ENCODE measurements around the gene RFX2.
A peak's percentile ranks its signal among the peaks of the same experiment; 100 is the strongest.
"Not testable (repeated sequence)": the region's sequence is repeated elsewhere in the genome, so short reads cannot be mapped to it uniquely, and the experiment has no call there.

Gene RFX2

GRCh38 chr19:6034512-6034911 is 75.8 kb downstream of the RFX2 start:
- DNase-seq = no peak

- no peak for DNase-seq
These were observed 76.5 kb downstream of the RFX2 start for GRCh38 chr19:6033744-6034264.

- no peak for DNase-seq
These were observed 77.5 kb downstream of the RFX2 start for GRCh38 chr19:6032827-6033226.

GRCh38 chr19:6032381-6032780 is 77.9 kb downstream of the RFX2 start:
- DNase-seq = no peak

DNA sequence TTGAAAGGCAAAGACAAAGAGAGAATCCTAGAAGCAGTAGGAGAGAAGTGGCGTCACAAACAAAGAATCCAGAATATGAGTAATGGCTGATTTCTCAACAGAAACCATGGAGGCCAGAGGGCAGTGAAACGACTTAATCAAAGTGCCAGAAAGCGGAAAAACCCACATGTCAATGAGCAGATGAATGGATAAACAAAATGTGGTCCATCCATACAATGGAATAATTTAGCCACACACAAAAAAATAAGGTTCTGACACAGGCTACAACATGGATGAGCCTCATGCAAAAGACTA is 80.1 kb downstream of the RFX2 start:
- DNase-seq = no peak

GRCh38 chr19:6026390-6027227 is 83.7 kb downstream of the RFX2 start:
- DNase-seq = no peak

DNA sequence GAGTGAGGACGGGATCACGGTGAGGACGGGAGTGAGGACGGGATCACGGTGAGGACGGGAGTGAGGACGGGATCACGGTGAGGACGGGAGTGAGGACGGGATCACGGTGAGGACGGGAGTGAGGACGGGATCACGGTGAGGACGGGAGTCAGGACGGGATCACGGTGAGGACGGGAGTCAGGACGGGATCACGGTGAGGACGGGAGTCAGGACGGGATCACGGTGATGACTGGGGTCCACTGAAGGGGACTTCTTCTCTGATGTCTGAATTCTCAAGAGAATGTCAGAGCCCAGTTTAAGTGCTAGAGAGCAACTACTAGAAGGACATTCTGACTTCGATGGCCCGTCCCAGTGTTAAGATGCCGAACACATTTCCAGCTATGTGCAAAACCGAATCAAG is 85.5 kb downstream of the RFX2 start:
- not testable (repeated sequence) for DNase-seq

DNA sequence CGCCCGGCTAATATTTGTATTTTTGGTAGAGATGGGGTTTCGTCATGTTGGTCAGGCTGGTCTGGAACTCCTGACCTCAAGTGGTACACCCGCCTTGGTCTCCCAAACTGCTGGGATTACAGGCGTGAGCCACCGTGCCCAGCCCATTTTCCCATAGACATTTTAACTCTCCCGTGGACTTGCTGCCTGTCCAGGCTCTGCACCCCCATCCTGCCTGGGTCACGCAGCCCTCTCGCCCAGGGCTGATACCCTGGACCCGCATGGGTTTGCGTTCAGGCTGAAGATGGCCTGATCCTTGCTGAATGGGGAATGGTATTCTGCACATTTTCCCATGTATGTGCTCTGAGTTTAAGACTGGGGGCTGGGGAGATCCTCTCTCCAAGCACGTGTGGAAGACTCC is 86.4 kb downstream of the RFX2 start:
- no peak for DNase-seq

DNA sequence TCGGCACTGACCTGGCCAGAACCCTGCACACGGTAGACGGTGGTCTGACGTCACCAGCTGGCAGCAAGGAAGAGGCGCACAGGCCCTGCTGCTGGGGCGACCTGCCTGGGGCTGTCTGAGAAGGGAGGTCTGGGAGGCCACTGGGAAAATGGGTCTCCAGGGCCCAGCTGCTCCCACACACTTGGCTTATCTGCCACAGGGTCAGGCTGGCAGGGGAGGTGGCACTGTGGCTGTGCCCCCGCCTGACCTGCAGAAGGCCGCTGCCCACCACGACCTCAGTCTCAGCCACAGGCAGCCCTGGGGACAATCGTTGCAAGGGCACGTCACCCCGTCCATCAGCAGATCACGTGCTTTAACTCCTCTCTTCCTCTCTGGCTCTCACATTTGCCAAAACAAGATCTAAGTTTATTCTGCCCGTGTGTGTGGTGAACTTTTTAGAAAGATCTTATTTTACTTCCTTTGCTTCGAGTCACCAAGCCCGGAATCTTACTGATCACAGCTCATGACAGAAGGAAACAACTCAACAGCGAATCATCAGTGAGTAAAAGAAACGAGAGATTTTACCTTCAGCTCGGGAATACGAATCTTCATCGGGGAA is 87.1 kb downstream of the RFX2 start:
- no peak for DNase-seq

DNA sequence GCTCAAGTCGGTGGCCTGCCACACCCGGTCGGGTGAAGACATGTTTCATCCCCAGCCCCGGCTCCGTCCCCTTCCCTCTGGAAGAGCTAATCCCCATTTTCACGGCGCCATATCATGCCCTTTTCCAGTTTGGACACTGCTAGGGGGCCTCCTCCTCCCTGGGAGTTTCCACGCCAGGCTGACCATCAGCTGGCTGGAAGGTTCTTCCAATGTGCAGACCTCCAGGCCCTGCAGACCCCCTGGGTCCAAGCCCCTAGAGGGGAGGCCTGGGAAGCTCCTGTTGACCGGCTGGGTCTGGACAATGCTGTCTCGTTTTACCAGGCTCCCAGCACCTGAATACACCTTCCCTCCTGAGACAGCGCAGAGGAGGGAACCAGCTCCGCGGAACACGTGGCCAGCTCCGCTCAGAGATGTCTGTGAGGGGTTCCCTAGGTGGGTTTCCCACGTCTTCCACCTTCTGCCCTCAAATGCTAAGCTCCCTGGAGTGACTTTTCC is 87.7 kb downstream of the RFX2 start:
- DNase-seq = no peak

- DNase-seq = peak; percentile 70
These were observed 88.3 kb downstream of the RFX2 start for GRCh38 chr19:6021878-6022569.

DNA sequence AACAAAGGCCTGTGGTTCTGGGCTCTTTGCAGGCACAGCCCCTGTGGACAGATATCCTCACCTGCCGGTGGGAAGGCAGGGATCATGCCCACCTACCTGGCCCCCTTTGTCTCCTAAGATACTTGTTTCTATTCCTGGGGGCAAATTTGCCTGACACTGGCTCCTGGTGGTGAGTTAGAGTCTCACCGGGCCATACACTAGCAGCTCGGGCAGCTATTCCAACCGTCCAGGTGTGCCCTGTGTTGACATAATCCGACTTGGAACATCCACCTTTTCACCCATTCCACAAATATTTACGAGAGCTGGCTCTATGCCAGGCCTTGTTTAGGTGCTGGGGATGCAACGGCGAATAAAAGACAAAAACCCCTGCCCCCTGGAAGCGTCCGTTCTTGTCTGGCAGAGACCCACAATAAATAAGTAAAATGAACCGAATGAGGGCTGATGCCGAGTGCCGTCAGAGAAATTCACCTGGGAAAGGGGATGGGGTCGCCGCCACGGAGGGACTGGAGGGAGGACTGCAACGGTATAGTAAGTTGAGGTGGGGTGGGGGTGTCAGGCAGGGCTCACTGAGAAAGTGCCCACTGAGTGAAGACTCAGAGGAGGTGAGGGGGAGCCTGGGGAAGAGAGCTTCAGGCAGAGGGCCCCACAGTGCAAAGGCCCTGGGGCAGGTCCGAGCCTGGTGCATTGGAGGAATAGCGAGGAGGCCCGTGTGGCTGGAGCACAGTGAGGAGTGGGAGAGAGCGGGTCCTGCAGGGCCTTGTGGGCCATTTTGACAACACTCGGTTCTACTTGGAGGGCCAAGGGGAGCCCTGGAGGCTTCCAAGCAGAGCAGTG is 89.1 kb downstream of the RFX2 start:
- DNase-seq = no peak

- no peak for DNase-seq
These were observed 90.0 kb downstream of the RFX2 start for GRCh38 chr19:6020166-6020882.

- DNase-seq = no peak
These were observed 91.5 kb downstream of the RFX2 start for GRCh38 chr19:6018786-6019185.

DNA sequence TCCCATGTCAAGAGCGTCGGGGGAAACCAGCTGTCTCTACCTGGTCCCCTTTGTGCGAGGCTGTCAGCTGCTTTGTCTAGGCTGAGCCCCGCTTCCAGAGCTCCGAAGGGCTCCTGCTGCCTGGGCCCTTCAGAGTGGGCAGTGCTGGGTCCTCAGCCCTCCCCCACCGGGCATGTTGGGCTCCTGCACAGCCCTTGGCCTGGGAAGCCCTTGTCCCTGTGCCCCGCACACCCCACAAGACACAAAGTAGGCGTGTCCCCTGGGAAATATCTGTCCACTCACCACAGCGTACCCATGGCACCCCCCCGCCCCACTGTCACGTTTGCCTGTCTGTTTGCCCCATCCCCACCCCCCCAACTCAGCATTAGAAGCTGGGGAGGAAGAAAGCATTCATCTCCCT is 92.7 kb downstream of the RFX2 start:
- DNase-seq = no peak

GRCh38 chr19:6015841-6016545 is 94.3 kb downstream of the RFX2 start:
- DNase-seq = no peak

DNA sequence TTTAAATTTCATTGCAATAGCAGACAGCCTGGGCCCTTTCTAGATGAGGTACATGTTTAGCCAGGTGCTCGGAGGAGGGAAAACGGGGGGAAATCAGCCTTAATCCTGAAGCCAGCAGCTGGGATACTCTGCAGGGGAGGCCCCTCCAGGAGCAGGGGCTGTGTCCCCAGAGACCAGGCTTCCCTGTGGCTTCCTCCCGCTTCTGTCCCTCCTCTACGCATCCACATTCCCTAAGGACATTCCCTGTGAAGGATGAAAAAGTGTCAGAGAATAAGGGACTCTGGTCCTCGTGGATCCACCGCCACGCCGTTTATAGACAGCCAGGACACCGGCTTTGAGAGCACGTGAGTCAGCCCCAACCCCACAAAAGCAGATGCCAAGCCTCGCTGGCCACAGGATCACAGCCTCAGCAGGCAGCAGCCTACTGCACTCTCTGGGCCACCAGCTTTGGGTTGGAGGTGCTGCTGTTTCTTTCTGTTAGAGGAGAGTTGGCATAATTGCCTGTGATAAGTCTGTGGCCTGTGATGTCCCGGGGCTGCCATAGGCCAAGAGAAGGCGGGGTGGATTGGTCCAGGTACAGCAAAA is 95.7 kb downstream of the RFX2 start:
- DNase-seq = no peak

DNA sequence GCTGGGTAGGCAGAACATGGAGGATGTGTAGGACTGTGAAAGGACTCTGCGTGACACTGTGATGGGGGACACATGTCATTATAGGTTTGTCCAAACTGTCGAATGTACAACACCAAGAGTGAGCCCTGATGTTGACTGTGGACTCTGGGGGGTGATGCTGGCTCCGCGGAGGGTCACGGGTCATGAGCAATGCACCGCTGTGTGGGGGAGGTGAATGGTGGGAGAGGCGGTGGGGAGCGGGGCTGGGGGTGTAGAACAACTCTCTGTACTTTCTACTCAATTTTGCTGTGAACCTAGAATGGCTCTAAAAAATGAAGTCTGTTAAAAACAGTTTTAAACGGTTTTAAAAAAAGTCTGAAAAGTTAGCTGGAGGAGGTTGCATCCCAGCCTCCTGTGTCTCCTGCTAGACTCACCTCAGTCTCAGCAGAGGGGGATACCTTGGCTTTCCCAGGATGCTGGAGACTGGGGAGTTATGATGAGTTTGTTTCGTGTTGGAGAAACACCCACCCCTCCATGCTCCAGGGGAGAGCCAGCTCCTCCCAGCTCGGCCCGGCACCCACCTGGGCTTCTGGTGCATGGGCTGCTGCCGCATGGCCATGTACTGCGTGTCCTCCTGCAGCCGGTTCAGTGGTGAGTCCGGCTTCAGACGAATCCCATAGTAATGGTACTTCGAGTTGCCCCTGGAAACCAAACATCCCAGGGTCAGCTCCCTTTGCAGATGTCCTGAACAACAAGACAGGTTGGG is 97.7 kb downstream of the RFX2 start:
- no peak for DNase-seq

GRCh38 chr19:6011794-6012193 is 98.5 kb downstream of the RFX2 start:
- no peak for DNase-seq

- no peak for DNase-seq
These were observed 99.1 kb downstream of the RFX2 start for GRCh38 chr19:6011206-6011605.
